Measurements from ENCODE around the gene PFDN6.

PFDN6 gene

GRCh38 chr6:33306356-33306755, 17.0 kb downstream of the PFDN6 start:
- H3K36me3 ChIP-seq (ENCODE audit: low read length), result peaks cover 11% of the 10 kb centered on the region; the same call in 1 of the 2 replicates
- H3K4me2 ChIP-seq (ENCODE audit: low read depth, low read length, poor library complexity, severe bottlenecking), result no peak overlapping the region

GRCh38 chr6:33312361-33313104, 23.1 kb downstream of the PFDN6 start:
- peak; percentile 21 for TF ChIP-seq CTCF (IDR thresholded peaks at IDR 0.05; ENCODE audit: insufficient read depth, low read length, poor library complexity, severe bottlenecking)
- TF ChIP-seq EZH2phosphoT487 (conservative IDR thresholded peaks at IDR 0.05; ENCODE audit: low read length), result no peak
- Histone ChIP-seq H3K36me3 (ENCODE audit: low read length) (peaks cover 2% of the 10 kb centered on the region; the same call in 1 of the 2 replicates), H4K20me1 (ENCODE audit: low read depth, low read length) (no peaks in the 10 kb centered on the region), H3K4me3 (ENCODE audit: insufficient read depth, low read length, poor library complexity, severe bottlenecking) (peak overlapping the region; percentile 95), H3K9me3 (ENCODE audit: insufficient read depth, low read length) (no peaks in the 10 kb centered on the region), H3K79me2 (ENCODE audit: insufficient read depth, low read length) (peaks cover 50% of the 10 kb centered on the region), H2AFZ (ENCODE audit: low read depth, low read length, severe bottlenecking) (peak overlapping the region; percentile 37), H3K27ac (ENCODE audit: low read depth, low read length) (peak overlapping the region; percentile 94), H3F3A (ENCODE audit: insufficient read depth) (peaks cover 50% of the 10 kb centered on the region), H3K4me2 (ENCODE audit: low read depth, low read length, poor library complexity, severe bottlenecking) (peak overlapping the region; percentile 97), H3K9me2 (replicated peaks; ENCODE audit: insufficient read depth, low read length) (no peaks in the 10 kb centered on the region), H3K9ac (ENCODE audit: low read length) (peak overlapping the region; percentile 89), H3K27me3 (ENCODE audit: low read length) (no peaks in the 10 kb centered on the region)

More at GRCh38 chr6:33306356-33306755, 17.0 kb downstream of the PFDN6 start:
- H3F3A ChIP-seq (ENCODE audit: insufficient read depth), result peaks cover 20% of the 10 kb centered on the region
- H3K9me2 ChIP-seq (replicated peaks; ENCODE audit: insufficient read depth, low read length), result no peaks in the 10 kb centered on the region
- H3K27ac ChIP-seq (ENCODE audit: low read depth, low read length), result no peak overlapping the region
- no peak overlapping the region for H3K9ac ChIP-seq (ENCODE audit: low read length)
- no peak overlapping the region for H3K4me3 ChIP-seq (ENCODE audit: insufficient read depth, low read length, poor library complexity, severe bottlenecking)
- no peaks in the 10 kb centered on the region for H4K20me1 ChIP-seq (ENCODE audit: low read depth, low read length)
- TF ChIP-seq CTCF (IDR thresholded peaks at IDR 0.05; ENCODE audit: insufficient read depth, low read length, poor library complexity, severe bottlenecking), result no peak
- TF ChIP-seq EZH2phosphoT487 (conservative IDR thresholded peaks at IDR 0.05; ENCODE audit: low read length), result no peak
- H3K27me3 ChIP-seq (ENCODE audit: low read length), result no peaks in the 10 kb centered on the region
- peaks cover 55% of the 10 kb centered on the region for H3K79me2 ChIP-seq (ENCODE audit: insufficient read depth, low read length)
- no peak overlapping the region for H2AFZ ChIP-seq (ENCODE audit: low read depth, low read length, severe bottlenecking)
- H3K9me3 ChIP-seq (ENCODE audit: insufficient read depth, low read length), result no peaks in the 10 kb centered on the region

GRCh38 chr6:33313105-33313708, 23.8 kb downstream of the PFDN6 start:
- TF ChIP-seq EZH2phosphoT487 (conservative IDR thresholded peaks at IDR 0.05; ENCODE audit: low read length), result no peak
- TF ChIP-seq CTCF (IDR thresholded peaks at IDR 0.05; ENCODE audit: insufficient read depth, low read length, poor library complexity, severe bottlenecking), result no peak
- Histone ChIP-seq H3K4me2 (ENCODE audit: low read depth, low read length, poor library complexity, severe bottlenecking) (peak overlapping the region; percentile 97), H3K27ac (ENCODE audit: low read depth, low read length) (peak overlapping the region; percentile 94), H3K36me3 (ENCODE audit: low read length) (peaks cover under 1% of the 10 kb centered on the region), H3F3A (ENCODE audit: insufficient read depth) (peaks cover 53% of the 10 kb centered on the region), H3K79me2 (ENCODE audit: insufficient read depth, low read length) (peaks cover 43% of the 10 kb centered on the region), H3K9ac (ENCODE audit: low read length) (peak overlapping the region; percentile 89), H3K27me3 (ENCODE audit: low read length) (no peaks in the 10 kb centered on the region), H3K9me2 (replicated peaks; ENCODE audit: insufficient read depth, low read length) (no peaks in the 10 kb centered on the region), H4K20me1 (ENCODE audit: low read depth, low read length) (no peaks in the 10 kb centered on the region), H2AFZ (ENCODE audit: low read depth, low read length, severe bottlenecking) (peak overlapping the region; percentile 37), H3K4me3 (ENCODE audit: insufficient read depth, low read length, poor library complexity, severe bottlenecking) (peak overlapping the region; percentile 95), H3K9me3 (ENCODE audit: insufficient read depth, low read length) (no peaks in the 10 kb centered on the region)
